ENCODE measurements around the gene NAALADL1. TPM values are rescaled to one million over a fixed set of nuclear protein-coding genes. Genes with fewer than 3 reads are reported as not detected.
"Not testable (repeated sequence)": the region's sequence is repeated elsewhere in the genome, so short reads cannot be mapped to it uniquely, and the experiment has no call there.

Gene NAALADL1
- total RNA-seq, 1 donor from 2014 or later = 14.1 TPM

DNA sequence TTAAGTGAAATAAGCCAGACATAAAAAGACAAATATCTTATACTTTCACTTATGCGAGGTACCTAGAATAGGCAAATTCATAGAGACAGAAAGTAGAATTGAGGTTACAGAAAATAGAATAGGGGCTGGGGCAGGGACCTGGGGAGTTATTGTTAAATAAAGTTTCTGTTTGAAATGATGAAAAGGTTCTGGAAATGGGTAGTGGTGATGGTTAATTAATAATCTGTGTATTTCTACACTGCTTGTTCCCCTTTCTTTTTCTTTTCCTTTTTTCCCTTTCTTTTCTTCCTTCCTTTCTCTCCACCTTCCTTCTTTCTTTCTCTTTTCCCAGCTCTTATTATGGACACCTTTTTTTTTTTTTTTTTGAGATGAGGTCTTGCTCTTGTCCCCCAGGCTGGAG is 2.8 kb downstream of the NAALADL1 start:
- intact Hi-C loops (cut with micrococcal nuclease) = no loop called here

DNA sequence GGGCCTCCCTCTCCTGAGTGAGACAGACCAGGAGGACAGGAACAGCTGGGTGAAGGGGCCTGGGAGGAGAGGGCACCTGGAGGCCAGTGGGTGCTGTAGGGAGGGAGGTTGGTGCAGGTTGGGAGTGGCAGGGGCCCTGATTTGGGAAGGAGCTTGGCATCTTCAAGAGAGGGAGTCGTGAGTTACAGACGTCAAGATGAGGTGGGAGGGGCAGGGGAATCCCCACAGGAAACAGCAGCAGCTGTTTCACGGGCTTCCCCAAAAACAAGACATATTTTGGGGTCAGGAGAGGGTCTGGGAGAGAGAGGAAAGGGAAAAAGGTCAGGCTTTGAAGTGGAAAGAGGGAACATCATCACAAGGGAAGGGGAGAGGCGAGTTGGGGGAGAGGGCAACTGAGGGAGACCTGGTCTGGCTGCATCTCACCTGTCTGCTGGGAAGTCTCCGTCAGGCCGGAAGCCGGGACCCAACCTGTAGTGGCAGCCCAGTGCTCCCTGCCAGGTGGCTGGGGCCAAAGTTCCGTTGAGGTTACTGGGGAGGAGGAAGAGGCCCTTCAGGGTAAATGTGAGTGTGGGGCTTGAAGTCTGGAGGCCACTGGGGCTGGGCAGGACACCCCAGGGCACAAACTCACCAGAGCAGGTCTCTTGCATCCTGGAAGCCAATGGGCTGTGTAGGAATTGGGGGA is 4.4 kb downstream of the NAALADL1 start:
- intact Hi-C loops (cut with micrococcal nuclease) = no loop called here

DNA sequence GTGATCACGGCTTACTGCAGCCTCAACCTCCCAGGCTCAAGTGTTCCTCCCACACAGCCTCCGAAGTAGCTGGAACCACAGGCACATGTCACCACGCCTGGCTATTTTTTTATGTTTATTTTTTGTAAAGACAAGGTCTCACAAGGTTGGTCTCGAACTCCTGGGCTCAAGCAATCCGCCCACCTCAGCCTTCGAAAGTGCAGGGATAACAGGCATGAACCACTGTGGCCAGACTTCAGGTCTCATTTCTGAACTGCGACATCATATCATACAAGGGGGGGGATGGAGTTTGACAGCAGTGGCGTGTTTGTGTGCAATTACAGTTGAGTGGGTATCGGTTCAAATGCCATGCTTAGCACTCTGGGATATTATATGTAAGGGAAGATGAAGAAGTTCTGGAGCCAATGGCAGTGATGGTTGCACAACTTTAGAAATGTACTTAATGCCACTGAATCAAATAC is 6.9 kb downstream of the NAALADL1 start:
- intact Hi-C loops (cut with micrococcal nuclease) = no loop called here

DNA sequence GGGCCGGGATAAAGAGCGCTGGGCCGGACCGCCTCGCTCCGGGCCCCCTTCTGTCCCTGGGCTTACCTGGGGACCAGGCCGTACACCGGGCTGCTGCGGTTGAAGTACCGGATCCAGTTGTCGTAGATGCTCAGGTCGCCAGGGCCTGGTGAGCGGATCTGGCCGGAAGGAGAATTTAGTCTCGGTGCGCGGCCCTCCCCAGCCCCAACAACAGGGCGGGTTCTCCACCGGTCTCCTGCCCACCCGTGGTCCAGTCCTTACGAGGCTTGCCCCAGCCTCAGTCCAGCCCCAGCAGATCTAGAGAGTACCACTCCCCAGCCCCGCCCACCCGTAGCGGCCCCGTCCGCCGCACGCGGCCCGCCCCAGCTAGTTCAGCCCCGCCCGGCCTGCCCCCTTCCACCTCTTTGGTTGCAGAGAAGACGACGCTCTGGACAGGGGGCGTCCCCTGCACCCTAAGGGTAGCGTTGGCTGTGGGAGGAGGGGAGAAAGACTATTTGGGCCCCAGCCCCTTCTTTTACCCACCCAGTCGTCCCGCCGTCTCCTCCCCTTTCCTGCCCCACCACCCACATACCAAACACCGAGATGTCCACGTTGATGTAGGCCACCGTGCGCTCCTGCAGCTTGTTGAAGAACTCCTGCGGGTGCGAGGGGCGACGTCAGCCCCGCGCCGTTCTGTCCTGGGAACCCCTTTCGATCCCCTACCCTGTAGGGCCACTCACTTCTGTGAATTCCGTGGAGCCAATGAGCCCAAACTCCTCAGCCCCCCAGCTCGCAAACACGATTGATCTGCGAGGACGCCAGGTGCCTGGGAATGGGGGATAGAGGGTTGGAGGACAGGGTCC is 10.6 kb downstream of the NAALADL1 start:
- intact Hi-C loops (cut with micrococcal nuclease) = no loop called here

DNA sequence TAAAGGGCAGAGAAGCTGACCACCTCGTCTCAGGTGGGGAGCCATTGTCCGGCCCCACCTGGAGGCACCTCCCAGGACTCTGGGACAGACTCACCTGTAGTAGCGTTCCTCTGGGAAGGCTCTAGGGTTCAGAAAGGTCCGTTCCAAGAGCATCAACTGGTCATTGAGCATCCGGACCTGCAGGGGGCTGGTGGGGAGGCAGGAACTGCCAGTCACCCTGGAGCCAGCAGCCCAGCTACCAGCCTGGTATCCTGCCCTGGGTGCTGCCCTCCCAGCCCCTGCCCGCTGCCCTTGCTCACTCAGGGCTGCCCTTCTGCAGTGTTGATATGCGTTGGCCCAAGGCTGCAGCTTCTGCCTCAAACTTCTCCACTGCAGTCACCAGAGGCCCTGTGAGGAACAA is 12.6 kb downstream of the NAALADL1 start:
- intact Hi-C loops (cut with micrococcal nuclease) = no loop called here

DNA sequence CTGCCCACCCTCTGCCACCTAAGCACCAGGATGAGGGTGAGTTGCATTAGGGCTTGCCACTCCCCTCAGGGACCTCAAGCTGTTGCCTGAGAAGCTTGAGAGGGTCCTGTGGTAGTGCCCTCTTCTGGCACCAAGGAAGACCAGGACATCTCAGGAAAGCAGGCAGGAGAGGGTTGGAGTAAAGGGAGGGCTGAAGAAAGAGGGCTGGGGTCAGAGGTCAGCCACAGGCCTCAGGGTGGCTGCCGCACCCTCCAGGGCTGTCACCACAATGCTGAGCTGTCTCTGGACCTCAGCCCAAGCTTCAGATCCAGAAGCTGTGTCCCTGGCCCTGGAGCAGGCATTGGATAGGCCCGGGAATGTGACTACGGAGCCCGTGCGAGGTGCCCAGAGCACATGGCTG is 13.3 kb downstream of the NAALADL1 start:
- intact Hi-C loops (cut with micrococcal nuclease) = no loop called here

DNA sequence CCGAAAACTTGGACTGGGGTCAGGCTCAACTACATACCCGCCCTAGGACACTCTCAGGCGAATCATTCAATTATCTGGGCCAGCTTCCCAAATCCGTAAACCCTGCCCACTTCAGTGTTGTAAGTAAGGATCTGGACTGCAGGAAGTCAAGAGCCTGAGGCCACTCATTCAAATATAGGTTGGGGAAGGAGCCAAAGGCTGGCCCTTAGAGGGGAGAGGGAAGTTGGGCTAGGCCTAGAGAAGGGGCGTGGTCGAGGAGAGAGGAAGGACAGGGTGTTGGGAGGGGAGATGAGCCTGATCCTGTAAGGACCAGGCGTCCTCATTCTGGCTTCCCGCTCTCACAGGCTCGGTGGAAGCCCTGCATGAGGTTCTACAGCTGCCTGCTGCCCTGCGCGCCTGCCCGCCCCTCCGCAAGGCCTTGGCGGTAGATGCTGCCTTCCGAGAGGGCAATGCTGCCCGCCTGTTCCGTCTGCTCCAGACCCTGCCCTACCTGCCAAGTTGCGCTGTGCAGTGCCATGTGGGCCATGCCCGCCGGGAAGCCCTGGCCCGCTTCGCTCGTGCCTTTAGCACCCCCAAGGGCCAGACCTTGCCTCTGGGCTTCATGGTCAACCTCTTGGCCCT is 14.4 kb downstream of the NAALADL1 start:
- intact Hi-C loops (cut with micrococcal nuclease) = no loop called here

DNA sequence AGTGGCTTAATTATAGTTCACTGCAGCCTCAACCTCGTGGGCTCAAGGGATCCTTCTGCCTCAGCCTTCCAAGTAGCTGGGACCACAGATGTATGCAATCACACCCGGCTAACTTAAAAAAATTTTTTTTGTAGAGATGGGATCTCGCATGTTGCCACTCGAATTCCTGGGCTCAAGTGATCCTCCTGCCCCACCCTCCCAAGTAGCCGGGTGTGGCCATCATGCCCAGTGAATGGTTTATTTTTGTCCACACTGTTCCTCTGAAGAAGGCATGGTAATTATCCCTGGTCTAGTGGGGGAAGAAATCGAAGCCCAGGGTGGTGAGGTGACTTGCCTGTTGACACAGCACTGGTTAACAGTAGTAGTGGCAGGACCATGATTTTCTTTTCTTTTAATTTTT is 15.5 kb downstream of the NAALADL1 start:
- intact Hi-C loops (cut with micrococcal nuclease) = no loop called here

DNA sequence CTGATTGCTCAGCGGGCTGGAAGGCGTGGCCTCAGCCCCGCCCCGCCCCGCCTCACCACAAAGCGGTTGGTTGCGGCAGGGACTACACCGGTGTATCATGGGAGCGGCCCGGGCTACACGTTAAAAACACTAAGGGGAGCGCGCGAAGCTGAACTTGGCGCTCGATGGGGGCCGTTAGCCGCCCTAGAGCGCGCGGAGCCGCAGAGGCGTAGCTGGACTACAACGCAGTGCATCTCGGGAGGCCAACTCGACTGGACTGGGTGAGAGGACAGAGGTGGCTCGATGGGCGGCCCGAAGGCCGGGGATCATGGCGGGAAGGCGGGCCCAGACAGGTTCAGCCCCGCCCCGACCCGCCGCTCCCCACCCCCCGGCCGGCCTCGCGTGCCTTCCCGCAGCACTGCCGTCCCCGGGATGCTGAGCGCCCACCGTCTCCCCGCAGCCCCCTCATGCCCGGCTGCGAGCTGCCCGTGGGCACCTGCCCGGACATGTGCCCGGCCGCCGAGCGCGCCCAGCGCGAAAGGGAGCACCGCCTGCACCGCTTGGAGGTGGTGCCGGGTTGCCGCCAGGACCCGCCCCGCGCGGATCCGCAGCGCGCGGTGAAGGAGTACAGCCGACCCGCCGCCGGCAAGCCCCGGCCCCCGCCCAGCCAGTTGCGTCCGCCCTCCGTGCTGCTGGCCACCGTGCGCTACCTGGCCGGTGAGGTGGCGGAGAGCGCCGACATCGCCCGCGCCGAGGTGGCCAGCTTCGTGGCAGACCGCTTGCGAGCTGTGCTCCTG is 17.3 kb downstream of the NAALADL1 start, which contains the start of gene SAC3D1:
SAC3D1 (plus strand) TSS at position 364 of the 776 bp plus-strand sequence; CDS start at position 447, 83 bp downstream.
- intact Hi-C loops (cut with micrococcal nuclease) = loop anchor here (1.0 to 2.0 kb wide), 11 partner anchors 14 to 530 kb away; partner anchors contain the start of genes ATG2A, CDCA5, EHD1 and PPP2R5B

DNA sequence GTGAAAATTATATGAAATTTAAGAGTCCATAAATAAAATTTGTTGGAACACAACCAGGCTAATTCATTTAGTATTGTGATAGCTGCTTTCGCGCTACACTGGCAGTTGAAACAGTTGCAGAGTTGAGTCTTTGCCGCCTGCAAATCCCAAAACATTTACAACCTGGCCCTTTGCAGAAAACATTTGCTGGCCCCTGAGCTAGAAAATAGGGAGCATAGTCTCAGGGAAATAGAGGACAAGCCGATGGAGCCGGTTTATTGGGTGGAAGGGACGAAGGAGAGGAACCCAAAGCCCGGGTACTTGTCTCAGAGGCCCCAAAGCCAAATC is 17.9 kb downstream of the NAALADL1 start:
- intact Hi-C loops (cut with micrococcal nuclease) = loop anchor here (1.0 to 2.0 kb wide), 9 partner anchors 13 to 530 kb away; partner anchors contain the start of genes ATG2A, CDCA5, EHD1 and PPP2R5B

DNA sequence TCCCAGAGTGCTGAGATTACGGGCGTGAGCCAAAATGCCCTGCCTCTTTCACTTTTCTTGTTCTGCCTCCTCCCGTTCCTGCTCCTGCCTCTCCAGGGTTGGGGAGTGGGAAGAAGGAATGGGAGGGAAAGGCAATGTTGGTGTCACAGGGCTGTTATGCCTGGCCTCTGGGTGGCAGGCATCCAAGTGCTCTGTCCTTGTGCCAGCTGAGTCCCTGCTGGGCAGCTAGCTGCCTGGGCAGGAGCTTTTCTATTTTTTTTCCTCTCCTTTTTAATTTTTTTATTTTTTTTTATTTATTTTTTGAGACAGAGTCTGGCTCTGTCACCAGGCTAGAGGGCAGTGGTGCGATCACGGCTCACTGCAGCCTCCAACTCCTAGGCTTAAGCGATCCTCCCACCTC is 21.4 kb downstream of the NAALADL1 start:
- intact Hi-C loops (cut with micrococcal nuclease) = no loop called here

DNA sequence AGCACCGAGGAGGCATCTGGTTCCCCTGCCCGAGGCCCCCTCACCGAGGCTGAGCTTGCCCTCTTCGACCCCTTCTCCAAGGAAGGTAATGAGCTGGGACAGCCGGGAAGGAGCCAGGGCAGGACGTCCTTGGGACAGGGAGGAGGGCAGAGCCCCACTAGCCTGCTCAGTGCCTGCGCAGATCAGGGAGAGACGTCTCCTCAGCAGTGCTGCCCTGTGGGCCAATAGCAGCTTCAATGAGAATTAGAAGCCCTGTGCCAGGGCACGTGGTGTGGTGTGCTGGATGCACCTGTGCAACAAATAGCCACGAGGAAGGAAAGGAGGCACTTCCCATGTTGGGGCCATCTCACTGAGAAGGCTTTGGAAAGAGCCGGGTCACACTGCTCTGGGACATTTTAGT is 22.8 kb downstream of the NAALADL1 start:
- intact Hi-C loops (cut with micrococcal nuclease) = no loop called here

DNA sequence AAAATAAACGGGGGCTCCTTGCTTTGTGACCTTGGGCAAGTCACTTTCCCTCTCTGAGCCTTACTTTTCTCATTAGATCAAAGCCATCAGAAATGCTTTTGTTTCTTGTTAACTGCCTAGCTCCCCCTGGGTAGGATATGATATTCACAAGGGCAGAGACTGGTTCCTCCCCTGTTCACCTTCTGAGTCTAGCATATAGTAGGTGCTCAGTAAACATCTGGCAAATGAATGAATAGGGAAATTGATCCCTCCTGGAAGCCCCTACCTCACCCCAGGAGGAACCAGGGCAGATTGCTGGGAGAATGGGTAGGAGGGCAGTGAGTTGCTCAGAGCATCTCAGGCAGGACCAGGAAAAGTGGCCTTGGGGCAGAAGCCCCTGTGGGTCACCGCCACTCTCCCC is 23.9 kb downstream of the NAALADL1 start:
- intact Hi-C loops (cut with micrococcal nuclease) = no loop called here

DNA sequence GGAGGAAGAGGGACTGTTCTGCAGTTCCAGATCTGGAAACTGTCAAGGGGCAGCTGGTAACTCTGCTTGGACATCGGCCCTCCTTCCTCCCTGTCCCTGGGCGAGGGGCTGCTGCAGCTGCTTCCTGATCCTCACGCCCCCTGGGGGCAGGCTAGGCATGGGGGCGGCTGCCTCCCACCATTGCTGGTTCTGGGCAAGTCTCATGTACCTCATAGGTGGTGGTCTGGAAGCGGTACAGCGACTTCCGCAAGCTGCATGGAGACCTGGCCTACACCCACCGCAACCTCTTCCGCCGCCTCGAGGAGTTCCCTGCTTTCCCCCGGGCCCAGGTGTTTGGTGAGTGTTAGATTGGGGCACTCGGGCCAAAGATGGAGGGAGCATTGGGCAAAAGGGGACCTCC is 26.1 kb downstream of the NAALADL1 start:
- intact Hi-C loops (cut with micrococcal nuclease) = no loop called here

DNA sequence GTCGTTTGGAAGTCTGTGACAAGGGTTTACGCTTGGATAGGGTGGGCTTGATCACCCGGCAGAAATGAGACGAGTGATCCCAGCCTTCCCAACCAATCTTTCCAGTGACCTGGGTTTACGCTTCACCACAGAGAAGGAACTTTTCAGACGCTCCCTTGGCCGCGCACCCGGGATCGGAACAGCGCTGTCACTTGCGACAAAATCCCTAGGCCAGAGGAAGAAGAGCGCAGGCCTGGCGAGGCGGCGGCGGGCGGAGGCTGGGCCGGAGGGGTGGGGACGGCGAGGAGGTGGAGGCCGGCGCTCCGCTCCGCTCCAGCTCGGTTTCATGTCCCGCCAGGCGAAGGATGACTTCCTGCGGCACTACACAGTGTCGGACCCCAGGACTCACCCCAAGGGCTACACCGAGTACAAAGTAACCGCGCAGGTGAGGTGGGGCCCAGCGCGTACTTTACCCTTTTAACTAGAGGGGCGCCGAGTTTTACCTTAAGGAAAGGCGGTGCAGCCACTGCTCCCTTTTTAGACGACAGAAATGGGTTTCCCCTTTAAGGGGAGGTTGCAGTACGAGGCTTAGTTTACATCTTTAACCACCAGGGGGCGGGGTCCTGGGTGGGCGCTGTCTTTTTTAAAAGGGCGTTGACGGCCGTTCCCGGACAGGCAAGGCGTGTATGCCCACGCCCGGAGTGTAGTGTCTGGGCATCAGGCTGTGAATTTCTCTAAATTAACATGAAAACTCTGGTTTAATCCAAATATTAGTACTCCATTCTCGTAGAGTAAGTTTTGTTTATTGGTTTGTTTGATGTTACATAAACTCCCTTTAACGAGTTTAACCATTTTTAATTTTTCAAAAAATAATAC is 30.9 kb downstream of the NAALADL1 start, which contains the start of gene SNX15:
SNX15 (plus strand) TSS at position 227 of the 855 bp plus-strand sequence; CDS start at position 326, 99 bp downstream.
- intact Hi-C loops (cut with micrococcal nuclease) = loop anchor here (1.0 to 5.0 kb wide), 16 partner anchors 13 to 587 kb away; partner anchors contain the start of genes ATG2A, CDCA5, FAM89B and MAP3K11

DNA sequence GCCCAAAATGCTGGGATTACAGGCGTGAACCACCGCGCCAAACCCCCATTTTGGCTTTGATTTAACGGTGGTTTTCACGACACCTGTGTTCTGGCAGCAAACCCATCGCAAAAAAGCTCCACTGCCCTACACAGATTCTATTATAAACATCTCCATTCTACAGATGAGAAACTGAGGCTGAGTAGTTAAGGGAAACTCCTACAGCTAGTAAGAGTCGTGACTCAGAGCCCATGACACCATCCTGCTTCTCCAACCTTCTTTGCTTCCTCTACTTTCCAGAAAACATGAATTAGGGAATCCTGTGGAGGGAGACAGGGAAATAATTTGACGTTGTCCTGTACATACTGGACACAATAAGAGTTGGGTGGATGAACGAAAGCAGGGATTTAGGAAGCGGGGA is 31.5 kb downstream of the NAALADL1 start:
- intact Hi-C loops (cut with micrococcal nuclease) = loop anchor here (1.0 to 5.0 kb wide), 16 partner anchors 13 to 588 kb away; partner anchors contain the start of genes ATG2A, CDCA5, FAM89B and MAP3K11

DNA sequence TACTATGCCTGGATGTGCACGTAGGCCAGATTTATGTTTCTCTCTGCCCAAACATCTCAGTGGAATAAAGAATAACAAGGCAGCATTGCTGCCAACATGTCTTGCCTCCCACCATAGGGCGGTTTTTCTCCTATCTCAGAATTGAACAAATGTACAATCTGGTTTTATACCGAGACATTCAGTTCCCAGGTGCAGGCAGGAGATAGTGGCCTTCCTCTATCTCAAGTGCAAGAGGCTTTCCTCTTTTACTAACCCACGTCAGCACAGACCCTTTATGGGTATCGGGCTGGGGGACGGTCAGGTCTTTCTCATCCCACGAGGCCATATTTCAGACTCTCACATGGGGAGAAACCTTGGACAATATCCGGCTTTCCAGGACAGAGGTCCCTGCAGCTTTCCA is 34.9 kb downstream of the NAALADL1 start:
- intact Hi-C loops (cut with micrococcal nuclease) = not testable (repeated sequence)

DNA sequence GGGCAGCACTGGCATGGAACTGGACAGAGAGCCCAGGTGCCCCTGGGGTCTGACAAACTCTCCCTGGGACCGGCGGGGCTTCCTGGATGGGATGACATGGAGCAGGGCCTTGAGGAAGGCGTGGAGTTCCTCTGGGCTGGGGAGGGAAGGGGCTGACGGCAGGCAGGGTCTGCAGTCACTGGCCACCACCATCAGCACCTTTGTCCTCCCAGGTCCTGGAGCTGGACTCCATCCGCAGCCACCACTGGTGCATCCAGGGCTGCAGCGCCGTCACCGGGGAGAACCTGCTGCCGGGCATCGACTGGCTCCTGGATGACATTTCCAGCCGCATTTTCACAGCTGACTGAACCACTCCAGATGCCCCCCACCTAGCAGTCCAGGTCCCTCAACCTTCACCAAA is 36.8 kb downstream of the NAALADL1 start:
- intact Hi-C loops (cut with micrococcal nuclease) = no loop called here

DNA sequence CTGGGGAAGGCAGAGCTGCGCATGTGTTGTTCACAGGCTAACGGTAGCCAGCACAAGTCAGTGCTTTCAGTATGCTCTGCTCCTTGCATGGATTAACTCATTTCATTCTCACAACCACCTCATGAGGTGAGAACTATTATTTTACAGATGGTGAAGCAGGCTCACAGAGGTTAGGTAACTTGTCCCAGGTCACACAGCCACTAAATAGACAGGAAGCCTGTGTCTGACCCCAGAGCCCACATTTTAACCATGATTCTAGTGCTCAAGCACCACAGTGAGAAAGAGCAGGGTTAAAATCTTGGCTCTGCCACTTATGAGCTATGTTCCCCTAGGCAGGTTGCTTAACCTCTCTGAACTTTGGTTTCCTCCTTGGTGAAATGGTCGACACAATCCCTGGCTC is 37.4 kb downstream of the NAALADL1 start:
- intact Hi-C loops (cut with micrococcal nuclease) = no loop called here

DNA sequence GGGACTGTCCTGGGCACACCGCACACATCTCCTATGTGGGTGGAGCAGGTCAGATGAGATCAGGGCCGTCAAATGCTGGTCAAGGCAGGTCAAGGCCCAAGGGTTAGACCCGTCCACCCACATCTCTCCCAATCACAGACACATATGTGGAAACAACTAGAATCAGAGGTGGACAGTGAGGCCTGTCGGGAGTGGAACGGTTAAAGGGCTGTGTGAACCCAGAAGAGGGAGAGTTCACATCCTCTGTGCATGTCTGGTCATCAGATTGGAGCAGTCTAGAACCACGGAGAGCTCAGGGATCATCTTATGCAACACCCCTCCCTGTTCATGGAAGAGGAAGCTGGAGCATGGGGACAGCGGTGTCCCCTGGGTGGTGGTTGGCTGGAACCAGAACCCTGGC is 38.5 kb downstream of the NAALADL1 start:
- intact Hi-C loops (cut with micrococcal nuclease) = no loop called here
